Transverse colon (tissue), 4 donors: Measurements from ENCODE around the gene IL10. TPM values are rescaled to one million over a fixed set of nuclear protein-coding genes. Genes with fewer than 3 reads are reported as not detected.

Experiments used
- DNase-seq: peaks from one replicate; pipeline ENCODE4 v3.0.0-alpha.2; 2019
- H3K27ac ChIP-seq, 4 donors: fragments of 200-600 bp; sonication (generic); 2 replicates each; pipeline ENCODE4 v1.5.1; 2016 to 2018; ENCODE audit warnings: inconsistent platforms in 4 of 4
- H3K27me3 ChIP-seq: fragments of 200-600 bp; sonication (generic); 2 replicates; pipeline ENCODE4 v1.5.1; 2017; ENCODE audit warnings: inconsistent platforms
- H3K36me3 ChIP-seq, 4 donors: fragments of 200-600 bp; sonication (generic); 2 replicates each; pipeline ENCODE4 v1.5.1; 2017 to 2019; ENCODE audit warnings: inconsistent platforms in 4 of 4
- H3K4me1 ChIP-seq, 4 donors: fragments of 200-600 bp; sonication (generic); 2 replicates each; pipeline ENCODE4 v1.5.1; 2017 to 2020; ENCODE audit warnings: inconsistent platforms in 4 of 4
- H3K4me3 ChIP-seq, 4 donors: fragments of 200-600 bp; sonication (generic); 1 replicate in 1 of 4; 2 replicates in 3 of 4; pipeline versions ENCODE4 v1.5.1 to v1.6.1; 2017 to 2019; ENCODE audit warnings: inconsistent platforms in 4 of 4
- H3K9me3 ChIP-seq, 2 donors: fragments of 200-600 bp; sonication (generic); 2 replicates each; pipeline ENCODE4 v1.5.1; 2017 to 2019; ENCODE audit warnings: inconsistent platforms in 2 of 2
- EP300 ChIP-seq: sonication (generic); formaldehyde crosslinking; IDR thresholded peaks from one replicate; pipeline ENCODE4 v1.6.1; 2017; ENCODE audit warnings: antibody characterized with exemption, low read depth
- POLR2A ChIP-seq: fragments of 450-650 bp; IDR thresholded peaks from one replicate; pipeline ENCODE4 v1.6.1; 2016; ENCODE audit warnings: antibody characterized with exemption, mild to moderate bottlenecking, moderate library complexity
- POLR2AphosphoS5 ChIP-seq, 3 donors: sonication (generic); formaldehyde crosslinking; IDR thresholded peaks; one replicate each; pipeline ENCODE4 v1.6.1; 2016; ENCODE audit warnings: antibody characterized with exemption in 3 of 3
- WGBS, 2 donors: methylation state at CpG; one replicate each; pipeline ENCODE4 v1.1.5; 2018; ENCODE audit warnings: low coverage in 1 of 2; 5-methylcytosine and 5-hydroxymethylcytosine counted together
- in situ Hi-C, 4 donors: fragments of 200-750 bp; cut with MboI; loops; one replicate each; pipeline versions ENCODE4 v1.15.0 to v1.15.1; 2017; ENCODE audit warnings: low sequenced_read_pairs in 3 of 4, low pct_ligation_motif_present in 1 of 4, low pct_unique_long_range_greater_than_20kb in 1 of 4
- intact Hi-C: fragments of 100-400 bp; cut with DNase I; formaldehyde crosslinking; loops from one replicate; pipeline ENCODE4 v1.15.1; 2023; ENCODE audit warnings: low total_unique reads
- total RNA-seq, 4 donors: library from RNA; depleted of rRNA; stranded (reverse); fragments of >200 nt; gene quantifications; one replicate each; pipeline ENCODE4 v1.1.0, GENCODE V29; 2016
- TF ChIP-seq, protein P1 (sequence below), 5 experiments: fragments of 200-600 bp in 3 of 5; fragments of 450-650 bp in 2 of 5; sonication (generic) in 3 of 5; IDR thresholded peaks; 1 replicate in 2 of 5; 2 replicates in 3 of 5; pipeline ENCODE4 v1.5.1; 2016 to 2017; ENCODE audit warnings: antibody characterized with exemption in 5 of 5, inconsistent platforms in 3 of 5, mild to moderate bottlenecking in 2 of 5, moderate library complexity in 1 of 5

Gene IL10
- total RNA-seq, 4 donors from 2014 or later: 1.6 to 4.4 TPM; not detected in 2

DNA sequence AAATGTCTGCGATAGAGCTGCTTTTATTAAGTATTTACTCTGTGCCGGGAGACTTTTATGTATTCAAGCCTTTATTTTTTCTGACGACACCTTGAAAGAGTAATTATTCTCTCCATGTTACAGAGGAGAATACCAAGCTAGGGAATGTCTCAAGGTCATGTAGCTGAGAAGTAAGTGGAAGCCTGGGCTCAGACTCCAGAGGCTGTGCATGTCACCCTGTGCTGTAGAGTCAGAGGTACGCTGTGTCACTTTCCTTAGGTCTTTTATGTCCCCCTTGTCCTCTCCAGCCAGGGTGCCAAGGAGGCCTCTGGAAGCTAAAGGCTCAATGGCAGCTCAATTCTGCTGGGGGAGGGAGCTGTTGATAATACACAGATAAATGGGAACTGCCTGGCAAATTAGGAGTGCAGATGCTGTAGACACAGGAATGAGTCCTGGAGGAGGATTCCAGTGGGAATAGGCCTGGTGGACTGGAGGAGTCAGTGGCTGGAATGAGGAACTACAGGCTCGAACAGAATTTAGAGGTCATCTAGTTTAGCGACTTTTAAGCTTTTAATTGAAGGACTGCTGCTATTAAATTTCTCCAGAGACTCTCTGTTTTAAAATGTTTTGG, 11.0 kb downstream of the IL10 start:
- Histone ChIP-seq H3K27ac (no peak overlapping the region), H3K4me1 (no peaks in the 10 kb centered on the region), H3K36me3 (no peaks in the 10 kb centered on the region), H3K27me3 (peaks cover 6% of the 10 kb centered on the region), H3K4me3 (no peak overlapping the region), H3K9me3 (no peaks in the 10 kb centered on the region)
- in situ Hi-C loops: no loop called here
- intact Hi-C loops: no loop called here
- TF ChIP-seq POLR2A: no peak
- TF ChIP-seq, protein P1, sequence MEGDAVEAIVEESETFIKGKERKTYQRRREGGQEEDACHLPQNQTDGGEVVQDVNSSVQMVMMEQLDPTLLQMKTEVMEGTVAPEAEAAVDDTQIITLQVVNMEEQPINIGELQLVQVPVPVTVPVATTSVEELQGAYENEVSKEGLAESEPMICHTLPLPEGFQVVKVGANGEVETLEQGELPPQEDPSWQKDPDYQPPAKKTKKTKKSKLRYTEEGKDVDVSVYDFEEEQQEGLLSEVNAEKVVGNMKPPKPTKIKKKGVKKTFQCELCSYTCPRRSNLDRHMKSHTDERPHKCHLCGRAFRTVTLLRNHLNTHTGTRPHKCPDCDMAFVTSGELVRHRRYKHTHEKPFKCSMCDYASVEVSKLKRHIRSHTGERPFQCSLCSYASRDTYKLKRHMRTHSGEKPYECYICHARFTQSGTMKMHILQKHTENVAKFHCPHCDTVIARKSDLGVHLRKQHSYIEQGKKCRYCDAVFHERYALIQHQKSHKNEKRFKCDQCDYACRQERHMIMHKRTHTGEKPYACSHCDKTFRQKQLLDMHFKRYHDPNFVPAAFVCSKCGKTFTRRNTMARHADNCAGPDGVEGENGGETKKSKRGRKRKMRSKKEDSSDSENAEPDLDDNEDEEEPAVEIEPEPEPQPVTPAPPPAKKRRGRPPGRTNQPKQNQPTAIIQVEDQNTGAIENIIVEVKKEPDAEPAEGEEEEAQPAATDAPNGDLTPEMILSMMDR (IDR thresholded peaks at IDR 0.05): no peak
- TF ChIP-seq EP300: no peak
- no peak for TF ChIP-seq POLR2AphosphoS5 (IDR thresholded peaks at IDR 0.05)
- no peak for DNase-seq
- WGBS, 2 donors: 79 to 85% methylated on average over 4 to 6 of the region's 6 CpGs

DNA sequence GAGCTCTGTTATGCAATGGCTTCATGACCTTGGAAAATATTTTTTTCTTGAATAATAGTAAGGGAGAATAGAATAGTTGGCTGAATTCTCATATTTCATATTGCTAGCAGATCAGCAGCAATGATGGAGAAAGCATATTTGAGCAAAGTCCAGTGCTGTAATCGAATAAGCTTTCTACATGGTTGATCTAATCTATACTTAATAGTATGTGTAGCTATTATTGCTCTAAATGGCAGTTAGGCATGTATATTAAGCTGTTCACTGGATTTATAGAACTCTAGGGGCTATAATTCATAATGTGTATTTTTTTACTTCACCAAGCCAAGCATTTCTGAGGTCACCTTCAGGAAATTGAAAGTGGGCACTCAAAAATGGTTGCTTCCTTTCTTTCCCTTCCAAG, 11.7 kb downstream of the IL10 start:
- Histone ChIP-seq H3K27ac (no peak overlapping the region), H3K9me3 (no peaks in the 10 kb centered on the region), H3K4me1 (no peaks in the 10 kb centered on the region), H3K27me3 (peaks cover 6% of the 10 kb centered on the region), H3K4me3 (no peak overlapping the region), H3K36me3 (no peaks in the 10 kb centered on the region)
- in situ Hi-C loops: no loop called here
- DNase-seq: no peak
- intact Hi-C loops: no loop called here
- no peak for TF ChIP-seq POLR2AphosphoS5 (IDR thresholded peaks at IDR 0.05)
- TF ChIP-seq, protein P1 (IDR thresholded peaks at IDR 0.05): no peak
- TF ChIP-seq EP300: no peak
- no peak for TF ChIP-seq POLR2A
- 72 to 100% methylated on average over 1 of the region's 1 CpG for WGBS, 2 donors

DNA sequence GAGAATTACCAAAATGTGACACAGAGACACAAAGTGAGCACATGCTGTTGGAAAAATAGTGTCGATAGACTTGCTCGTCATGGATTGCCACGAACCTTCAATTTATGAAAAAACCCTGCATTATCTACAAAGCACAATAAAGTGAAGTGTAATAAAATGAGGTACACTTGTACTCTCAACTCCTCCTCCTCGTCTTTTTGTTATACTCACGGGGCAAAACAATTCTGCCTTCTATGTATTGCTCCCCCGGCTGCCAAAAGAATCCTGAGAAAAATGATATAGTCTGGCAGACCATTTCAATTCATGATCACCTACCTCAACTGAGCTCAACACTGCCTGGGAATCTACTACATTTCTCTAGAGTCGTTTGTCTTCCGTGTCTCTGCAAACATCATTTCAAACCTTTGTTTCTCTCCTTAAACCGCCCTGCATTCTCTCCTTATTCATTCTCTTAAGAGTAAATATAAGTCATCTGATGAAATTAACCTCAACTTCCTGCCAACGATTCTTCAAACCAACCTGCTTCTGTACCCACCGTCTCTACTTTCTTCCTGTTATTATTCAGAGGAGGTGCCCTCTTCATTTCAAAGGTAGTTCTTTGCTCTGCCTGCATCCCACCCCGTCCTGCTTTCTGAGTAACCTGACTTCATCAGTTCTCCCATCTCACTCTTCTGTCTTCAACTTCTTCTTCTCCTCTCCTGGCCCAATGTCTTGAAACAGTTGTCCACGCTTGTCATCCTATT, 14.6 kb downstream of the IL10 start:
- no peaks in the 10 kb centered on the region for H3K36me3 ChIP-seq
- no peak overlapping the region for H3K27ac ChIP-seq
- TF ChIP-seq POLR2AphosphoS5 (IDR thresholded peaks at IDR 0.05) (no peak), POLR2A (no peak), EP300 (no peak)
- TF ChIP-seq, protein P1 (IDR thresholded peaks at IDR 0.05): no peak
- intact Hi-C loops (no loop called here), in situ Hi-C loops (no loop called here)
- H3K9me3 ChIP-seq: no peaks in the 10 kb centered on the region
- WGBS, 2 donors: 40 to 48% methylated on average over 13 of the region's 13 CpGs
- no peak for DNase-seq
- H3K4me3 ChIP-seq: no peak overlapping the region
- H3K4me1 ChIP-seq: no peaks in the 10 kb centered on the region
- peaks cover 3% of the 10 kb centered on the region for H3K27me3 ChIP-seq

DNA sequence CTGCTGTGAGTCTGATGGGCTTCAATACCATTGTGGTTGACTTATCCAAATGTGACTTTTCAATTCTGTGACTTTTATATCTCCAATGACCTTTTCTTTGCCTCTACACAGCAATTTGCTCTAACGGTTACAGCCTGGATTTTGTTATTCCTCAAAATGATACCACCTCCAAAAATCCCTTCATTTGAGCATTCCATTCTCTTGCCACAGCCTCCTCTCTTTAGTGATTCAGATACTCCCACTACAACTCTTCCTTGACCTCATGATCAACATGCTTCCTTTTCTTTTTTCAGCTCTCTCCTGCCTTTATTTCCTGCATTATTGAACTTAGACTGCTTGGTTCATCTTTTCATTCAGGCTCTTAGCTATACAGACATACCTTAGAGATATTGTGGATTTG, 18.3 kb downstream of the IL10 start:
- DNase-seq: no peak
- TF ChIP-seq EP300 (no peak), POLR2A (no peak), POLR2AphosphoS5 (IDR thresholded peaks at IDR 0.05) (no peak)
- no peaks in the 10 kb centered on the region for H3K9me3 ChIP-seq
- H3K4me1 ChIP-seq: no peaks in the 10 kb centered on the region
- peaks cover 4% of the 10 kb centered on the region for H3K27me3 ChIP-seq
- H3K27ac ChIP-seq: no peak overlapping the region
- H3K36me3 ChIP-seq: no peaks in the 10 kb centered on the region
- no peak overlapping the region for H3K4me3 ChIP-seq
- in situ Hi-C loops (no loop called here), intact Hi-C loops (no loop called here)
- WGBS, 2 donors: 74 to 75% methylated on average over 1 of the region's 1 CpG
